HCT116 (cell line): ENCODE data around the gene THEMIS. TPM values are rescaled to one million over a fixed set of nuclear protein-coding genes. Genes with fewer than 3 reads are reported as not detected.

Source experiments
- ATAC-seq: fragments of 200-7000 bp; cut with Tn5 transposase; 2 replicates; pipeline ENCODE4 v1.9.1; 2020; ENCODE audit warnings: mild to moderate bottlenecking, moderate library complexity
- BruUV-seq: library from RNA; stranded (reverse); fragments of 400-500 nt; replicated peaks from 2 replicates; lab custom pipeline; 2021; lab: Mats Ljungman, UMichigan
- CTCF ChIA-PET: fragments of 300-600 bp; sonication (Branson Sonifier 250); formaldehyde crosslinking; loops from one replicate; lab custom pipeline; 2021; ENCODE audit warnings: antibody characterized with exemption; lab: Charles Lee
- POLR2A ChIA-PET: fragments of 300-600, 350-600 bp; sonication (Branson Sonifier 250); formaldehyde crosslinking; loops from one replicate; lab custom pipeline; 2021; ENCODE audit warnings: antibody characterized with exemption; lab: Charles Lee
- RAD21 ChIA-PET, 2 experiments: fragments of 300-600 bp; sonication (Branson Sonifier 250); formaldehyde crosslinking; loops; one replicate each; lab custom pipeline; 2023; ENCODE audit warnings: low total read pairs in 2 of 2; ENCODE audit not compliant: uncharacterized antibody in 2 of 2, unreplicated experiment in 2 of 2, low non-redundant PET in 1 of 2; lab: Charles Lee
- DNase-seq: peaks from one replicate; pipeline ENCODE4 v3.0.0-alpha.2; 2010; ENCODE audit warnings: low read depth, low spot score
- H2AFZ ChIP-seq: fragments of 200-600 bp; shearing (Covaris generic), sonication (generic); 2 replicates; pipeline ENCODE4 v1.6.1; 2017; ENCODE audit warnings: low read depth, mixed run types, mixed read lengths, antibody characterized with exemption, low read length; ENCODE audit not compliant: poor library complexity, severe bottlenecking
- H3K27ac ChIP-seq: 2 replicates; pipeline ENCODE4 v1.5.1; 2012; ENCODE audit warnings: low read depth, low read length
- H3K27me3 ChIP-seq: fragments of 200-600 bp; sonication (generic); 2 replicates; pipeline ENCODE4 v1.6.1; 2016; ENCODE audit warnings: mixed run types, low read length, mixed read lengths; ENCODE audit not compliant: insufficient read depth
- H3K36me3 ChIP-seq, 2 experiments: fragments of 200-500 bp in 1 of 2; fragments of 200-600 bp in 1 of 2; sonication (Bioruptor generic) in 1 of 2; sonication (generic) in 1 of 2; 2 replicates each; pipeline versions ENCODE4 v1.5.1 to v1.6.1; 2014 to 2016; ENCODE audit warnings: low read length in 2 of 2, inconsistent platforms in 1 of 2, mixed read lengths in 1 of 2, mixed run types in 1 of 2; ENCODE audit not compliant: insufficient read depth in 2 of 2, control insufficient read depth in 1 of 2
- H3K4me1 ChIP-seq, 2 experiments: fragments of 200-600 bp in 1 of 2; sonication (generic) in 1 of 2; 2 replicates each; pipeline versions ENCODE4 v1.5.1 to v1.6.1; 2012 to 2017; ENCODE audit warnings: low read length in 2 of 2, inconsistent platforms in 1 of 2, mild to moderate bottlenecking in 1 of 2, mixed read lengths in 1 of 2, mixed run types in 1 of 2, moderate library complexity in 1 of 2; ENCODE audit not compliant: insufficient read depth in 2 of 2, control insufficient read depth in 1 of 2
- H3K4me2 ChIP-seq: fragments of 200-600 bp; sonication (generic); 2 replicates; pipeline ENCODE4 v1.6.1; 2017; ENCODE audit warnings: mixed run types, low read length, mixed read lengths
- H3K4me3 ChIP-seq, 2 experiments: fragments of 200-600 bp in 1 of 2; sonication (generic) in 1 of 2; replicated peaks in 1 of 2; 2 replicates each; pipeline ENCODE4 v1.5.1; 2011 to 2016; ENCODE audit warnings: low read length in 2 of 2, control low read depth in 1 of 2, low read depth in 1 of 2, mild to moderate bottlenecking in 1 of 2, mixed read lengths in 1 of 2, mixed run types in 1 of 2
- H3K79me2 ChIP-seq: fragments of 200-600 bp; sonication (generic); 2 replicates; pipeline ENCODE4 v1.6.1; 2017; ENCODE audit warnings: mild to moderate bottlenecking, mixed run types, low read length, moderate library complexity, mixed read lengths; ENCODE audit not compliant: insufficient read depth
- H3K9ac ChIP-seq: fragments of 200-600 bp; sonication (generic); 2 replicates; pipeline ENCODE4 v1.6.1; 2016; ENCODE audit warnings: low read length, mixed read lengths
- H3K9me2 ChIP-seq: fragments of 200-600 bp; sonication (generic), shearing (Covaris generic); 2 replicates; pipeline ENCODE4 v1.6.1; 2017; ENCODE audit warnings: mixed run types, mild to moderate bottlenecking, moderate library complexity; ENCODE audit not compliant: insufficient read depth
- H3K9me3 ChIP-seq, 2 experiments: fragments of 200-500 bp in 1 of 2; fragments of 200-600 bp in 1 of 2; sonication (Bioruptor generic) in 1 of 2; sonication (generic) in 1 of 2; 2 replicates each; pipeline ENCODE4 v1.6.1; 2014 to 2017; ENCODE audit warnings: low read length in 2 of 2, mixed read lengths in 2 of 2, inconsistent platforms in 1 of 2, low read depth in 1 of 2, mild to moderate bottlenecking in 1 of 2, mixed run types in 1 of 2, moderate library complexity in 1 of 2; ENCODE audit not compliant: control insufficient read depth in 1 of 2, insufficient read depth in 1 of 2
- H4K20me1 ChIP-seq: fragments of 200-600 bp; sonication (generic), shearing (Covaris generic); 2 replicates; pipeline ENCODE4 v1.6.1; 2017; ENCODE audit warnings: mixed run types, mild to moderate bottlenecking, moderate library complexity; ENCODE audit not compliant: insufficient read depth
- CBX3 ChIP-seq: IDR thresholded peaks from 2 replicates; pipeline ENCODE4 v1.6.1; 2012; ENCODE audit warnings: low read depth
- CEBPB ChIP-seq: IDR thresholded peaks from 2 replicates; pipeline ENCODE4 v1.6.1; 2012; ENCODE audit warnings: low read depth
- EGR1 ChIP-seq: IDR thresholded peaks from 2 replicates; pipeline ENCODE4 v1.6.1; 2012; ENCODE audit warnings: low read depth
- EZH2 ChIP-seq: fragments of 200-600 bp; sonication (generic); IDR thresholded peaks from 2 replicates; pipeline ENCODE4 v1.6.1; 2017; ENCODE audit warnings: antibody characterized with exemption, mixed run types
- FOSL1 ChIP-seq: IDR thresholded peaks from 2 replicates; pipeline ENCODE4 v1.6.1; 2012; ENCODE audit warnings: low read depth
- JUND ChIP-seq: IDR thresholded peaks from 2 replicates; pipeline ENCODE4 v1.6.1; 2012
- POLR2A ChIP-seq: IDR thresholded peaks from 2 replicates; pipeline ENCODE4 v1.7.0; 2011; ENCODE audit warnings: borderline replicate concordance; ENCODE audit not compliant: insufficient read depth, insufficient read length; ENCODE audit errors: extremely low read depth
- RAD21 ChIP-seq: IDR thresholded peaks from 2 replicates; pipeline ENCODE4 v1.6.1; 2012; ENCODE audit warnings: low read depth, mild to moderate bottlenecking
- SIN3A ChIP-seq: IDR thresholded peaks from 2 replicates; pipeline ENCODE4 v1.6.1; 2012; ENCODE audit warnings: low read depth
- SP1 ChIP-seq: IDR thresholded peaks from 2 replicates; pipeline ENCODE4 v1.6.1; 2012; ENCODE audit warnings: low read depth
- SRF ChIP-seq: IDR thresholded peaks from 2 replicates; pipeline ENCODE4 v1.6.1; 2012; ENCODE audit warnings: low read depth
- TCF7L2 ChIP-seq: IDR thresholded peaks from 2 replicates; pipeline ENCODE4 v1.7.0; 2011; ENCODE audit warnings: borderline replicate concordance, inconsistent platforms; ENCODE audit not compliant: insufficient read depth, insufficient read length; ENCODE audit errors: extremely low read depth
- ZFX ChIP-seq: fragments of 450-650 bp; IDR thresholded peaks from 2 replicates; pipeline ENCODE4 v1.6.1; 2017
- intact Hi-C: fragments of 100-400 bp; cut with micrococcal nuclease; formaldehyde crosslinking; loops from 2 replicates; pipeline ENCODE4 v1.10.0; 2022
- total RNA-seq: library from RNA; stranded (reverse); gene quantifications from one replicate; pipeline ENCODE4 v1.2.1, GENCODE V29; 2021; ENCODE audit not compliant: unreplicated experiment
- TF ChIP-seq, protein P1 (sequence below): IDR thresholded peaks from 2 replicates; pipeline ENCODE4 v1.6.1; 2012; ENCODE audit warnings: low read depth
- TF ChIP-seq, protein P2 (sequence below): IDR thresholded peaks from 2 replicates; pipeline ENCODE4 v1.6.1; 2012

Gene THEMIS
- total RNA-seq, 1 experiment from 2014 or later = 0.20 TPM

DNA sequence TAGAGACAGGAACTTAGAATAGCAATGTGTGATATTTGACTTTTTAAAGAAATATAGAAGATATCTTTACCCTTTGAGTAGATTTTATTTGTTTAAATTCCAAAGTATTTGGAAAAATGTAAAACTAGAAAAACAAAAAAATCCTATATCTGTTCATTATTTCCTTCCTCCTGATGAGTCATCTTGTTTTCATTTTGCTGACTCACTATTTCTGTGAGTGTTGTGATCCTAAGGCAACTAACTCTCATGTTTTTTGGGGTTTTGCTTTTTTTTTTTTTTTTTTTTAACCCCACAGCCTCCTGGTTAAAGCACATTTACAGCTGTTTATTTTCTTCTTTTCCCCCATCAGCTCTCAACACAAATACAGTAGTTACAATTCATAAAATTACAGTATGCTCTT is 37.8 kb upstream of the THEMIS start:
- CTCF ChIA-PET = no interaction called here
- H3K4me2 ChIP-seq = peak overlapping the region; percentile 4; the same call in 1 of the 2 replicates

DNA sequence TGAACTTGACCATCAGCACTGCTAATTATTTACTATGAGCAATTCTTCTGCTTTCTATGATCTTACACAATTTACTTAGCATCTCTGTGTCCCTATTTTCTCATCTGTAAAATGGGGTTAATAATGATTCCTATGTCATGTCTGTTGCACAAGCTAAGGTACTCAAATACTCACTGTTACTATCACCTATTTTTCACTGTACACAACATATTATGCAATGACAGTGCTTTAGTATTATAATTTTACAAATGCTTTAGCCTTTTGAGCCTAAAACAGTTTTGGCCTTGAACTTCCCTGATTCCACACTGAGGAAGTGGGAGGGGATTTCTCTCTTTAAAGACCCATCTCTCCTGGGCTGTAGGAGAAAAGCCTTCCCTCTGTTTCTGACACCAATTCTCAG is 36.9 kb upstream of the THEMIS start:
- Histone ChIP-seq H3K79me2 (no peaks in the 10 kb centered on the region), H3K36me3 (no peaks in the 10 kb centered on the region), H3K9me2 (no peaks in the 10 kb centered on the region), H3K27me3 (no peaks in the 10 kb centered on the region), H3K4me3 (no peak overlapping the region), H3K4me1 (peaks cover 7 to 13% of the 10 kb centered on the region in 2 experiments; a peak in 3 of 4 replicates), H3K27ac (no peak overlapping the region), H2AFZ (peak overlapping the region; percentile 98), H3K9ac (no peak overlapping the region), H3K4me2 (no peak overlapping the region), H3K9me3 (peaks cover 0 to 5% of the 10 kb centered on the region in 2 experiments; a peak in 1 of 4 replicates), H4K20me1 (no peaks in the 10 kb centered on the region)
- no peak for TF ChIP-seq CBX3
- no peak for TF ChIP-seq TCF7L2
- no peak for TF ChIP-seq ZFX
- no peak for TF ChIP-seq EGR1
- TF ChIP-seq POLR2A = no peak
- TF ChIP-seq JUND = no peak
- TF ChIP-seq SRF = no peak
- TF ChIP-seq, protein P1, sequence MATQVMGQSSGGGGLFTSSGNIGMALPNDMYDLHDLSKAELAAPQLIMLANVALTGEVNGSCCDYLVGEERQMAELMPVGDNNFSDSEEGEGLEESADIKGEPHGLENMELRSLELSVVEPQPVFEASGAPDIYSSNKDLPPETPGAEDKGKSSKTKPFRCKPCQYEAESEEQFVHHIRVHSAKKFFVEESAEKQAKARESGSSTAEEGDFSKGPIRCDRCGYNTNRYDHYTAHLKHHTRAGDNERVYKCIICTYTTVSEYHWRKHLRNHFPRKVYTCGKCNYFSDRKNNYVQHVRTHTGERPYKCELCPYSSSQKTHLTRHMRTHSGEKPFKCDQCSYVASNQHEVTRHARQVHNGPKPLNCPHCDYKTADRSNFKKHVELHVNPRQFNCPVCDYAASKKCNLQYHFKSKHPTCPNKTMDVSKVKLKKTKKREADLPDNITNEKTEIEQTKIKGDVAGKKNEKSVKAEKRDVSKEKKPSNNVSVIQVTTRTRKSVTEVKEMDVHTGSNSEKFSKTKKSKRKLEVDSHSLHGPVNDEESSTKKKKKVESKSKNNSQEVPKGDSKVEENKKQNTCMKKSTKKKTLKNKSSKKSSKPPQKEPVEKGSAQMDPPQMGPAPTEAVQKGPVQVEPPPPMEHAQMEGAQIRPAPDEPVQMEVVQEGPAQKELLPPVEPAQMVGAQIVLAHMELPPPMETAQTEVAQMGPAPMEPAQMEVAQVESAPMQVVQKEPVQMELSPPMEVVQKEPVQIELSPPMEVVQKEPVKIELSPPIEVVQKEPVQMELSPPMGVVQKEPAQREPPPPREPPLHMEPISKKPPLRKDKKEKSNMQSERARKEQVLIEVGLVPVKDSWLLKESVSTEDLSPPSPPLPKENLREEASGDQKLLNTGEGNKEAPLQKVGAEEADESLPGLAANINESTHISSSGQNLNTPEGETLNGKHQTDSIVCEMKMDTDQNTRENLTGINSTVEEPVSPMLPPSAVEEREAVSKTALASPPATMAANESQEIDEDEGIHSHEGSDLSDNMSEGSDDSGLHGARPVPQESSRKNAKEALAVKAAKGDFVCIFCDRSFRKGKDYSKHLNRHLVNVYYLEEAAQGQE = no peak
- TF ChIP-seq, protein P2, sequence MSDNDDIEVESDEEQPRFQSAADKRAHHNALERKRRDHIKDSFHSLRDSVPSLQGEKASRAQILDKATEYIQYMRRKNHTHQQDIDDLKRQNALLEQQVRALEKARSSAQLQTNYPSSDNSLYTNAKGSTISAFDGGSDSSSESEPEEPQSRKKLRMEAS = no peak
- TF ChIP-seq CEBPB = no peak
- no peak for TF ChIP-seq RAD21
- BruUV-seq = no TSS peak
- no peak for DNase-seq
- RAD21 ChIA-PET = no interaction called here
- POLR2A ChIA-PET = no interaction called here
- intact Hi-C loops = no loop called here
- ATAC-seq = no peak
- CTCF ChIA-PET = no interaction called here

More for the DNA sequence above, 37.8 kb upstream of the THEMIS start:
- no peak overlapping the region for H3K27ac ChIP-seq
- 0 out of 2 replicates have a peak, but pooled peaks have one; percentile 30 for ATAC-seq
- H3K9ac ChIP-seq = no peak overlapping the region
- no peaks in the 10 kb centered on the region for H3K36me3 ChIP-seq
- H3K9me3 ChIP-seq = no peaks in the 10 kb centered on the region
- H3K4me3 ChIP-seq = no peak overlapping the region
- RAD21 ChIA-PET = no interaction called here
- H2AFZ ChIP-seq = peak overlapping the region; percentile 98
- 0 out of 2 replicates have a peak, but pooled peaks have one; percentile 24 for TF ChIP-seq CEBPB
- peak; percentile 48; the same call in 1 of the 2 replicates for TF ChIP-seq CBX3
- TF ChIP-seq SIN3A = no peak
- peak; percentile 88 for TF ChIP-seq FOSL1
- TF ChIP-seq TCF7L2 = no peak
- TF ChIP-seq SP1 = peak; percentile 50; the same call in 1 of the 2 replicates
- no peak for TF ChIP-seq EZH2
- TF ChIP-seq JUND = peak; percentile 73
- BruUV-seq = no TSS peak
- POLR2A ChIA-PET = no interaction called here
- H3K9me2 ChIP-seq = no peaks in the 10 kb centered on the region
- H4K20me1 ChIP-seq = no peaks in the 10 kb centered on the region
- H3K27me3 ChIP-seq = no peaks in the 10 kb centered on the region
- peaks cover 7 to 13% of the 10 kb centered on the region in 2 experiments; a peak in 3 of 4 replicates for H3K4me1 ChIP-seq
- H3K79me2 ChIP-seq = no peaks in the 10 kb centered on the region
- peak; percentile 6 for DNase-seq
- intact Hi-C loops = no loop called here
